H1 (cell line): ENCODE measurements around the gene CDC42BPB. TPM values are rescaled to one million over a fixed set of nuclear protein-coding genes. Genes with fewer than 3 reads are reported as not detected.

ENCODE experiments used
- CTCF ChIA-PET: fragments of 300-600 bp; sonication (Branson Sonifier 250); formaldehyde crosslinking; loops from one replicate; lab custom pipeline; 2021; ENCODE audit not compliant: partially characterized antibody; lab: Charles Lee
- POLR2A ChIA-PET: fragments of 300-600 bp; sonication (Branson Sonifier 250); formaldehyde crosslinking; loops from one replicate; lab custom pipeline; 2021; ENCODE audit warnings: inconsistent platforms; ENCODE audit not compliant: partially characterized antibody; lab: Charles Lee
- DNase-seq, 2 experiments: peaks; one replicate each; pipeline versions ENCODE4 v3.0.0 to v3.0.0-alpha.2; 2010 to 2022; ENCODE audit warnings: low spot score in 2 of 2, low read depth in 1 of 2, mixed read lengths in 1 of 2
- FAIRE-seq: peaks from 2 replicates; lab custom pipeline; 2011; peaks lifted over from hg19 to GRCh38; lab: Jason Lieb, UNC
- H2AFZ ChIP-seq: 2 replicates; pipeline ENCODE4 v1.8.1; 2012; ENCODE audit warnings: low read length, inconsistent platforms
- H2AK5ac ChIP-seq: 2 replicates; pipeline ENCODE4 v1.6.1; 2013; ENCODE audit warnings: low read depth, low read length
- H2BK120ac ChIP-seq: replicated peaks from 2 replicates; pipeline ENCODE3; 2013; ENCODE audit warnings: low read depth, low read length, inconsistent platforms
- H2BK12ac ChIP-seq: 2 replicates; pipeline ENCODE4 v1.6.1; 2013; ENCODE audit warnings: low read depth, low read length
- H2BK15ac ChIP-seq: 2 replicates; pipeline ENCODE4 v1.6.1; 2013; ENCODE audit warnings: low read length
- H2BK20ac ChIP-seq: 2 replicates; pipeline ENCODE4 v1.6.1; 2013; ENCODE audit warnings: low read length
- H2BK5ac ChIP-seq: 2 replicates; pipeline ENCODE4 v1.6.1; 2013; ENCODE audit warnings: low read depth, low read length
- H3K14ac ChIP-seq: 2 replicates; pipeline ENCODE4 v1.6.1; 2013; ENCODE audit warnings: inconsistent platforms; ENCODE audit not compliant: insufficient read length
- H3K18ac ChIP-seq: 2 replicates; pipeline ENCODE4 v1.6.1; 2013; ENCODE audit warnings: low read length; ENCODE audit errors: extremely low read depth
- H3K23ac ChIP-seq: 2 replicates; pipeline ENCODE4 v1.6.1; 2013; ENCODE audit warnings: inconsistent platforms; ENCODE audit not compliant: insufficient read length
- H3K23me2 ChIP-seq: 2 replicates; pipeline ENCODE4 v1.6.1; 2013; ENCODE audit warnings: low read depth, low read length
- H3K27ac ChIP-seq: 2 replicates; pipeline ENCODE4 v1.6.1; 2011; ENCODE audit warnings: low read depth, low read length, inconsistent platforms
- H3K27me3 ChIP-seq, 4 experiments: replicated peaks in 1 of 4; 1 replicate in 1 of 4; 2 replicates in 3 of 4; pipeline versions ENCODE4 v1.6.1 to v1.8.1; 2011 to 2013; ENCODE audit warnings: low read length in 3 of 4, mild to moderate bottlenecking in 3 of 4, inconsistent platforms in 2 of 4, mixed read lengths in 2 of 4, moderate library complexity in 1 of 4; ENCODE audit not compliant: control insufficient read depth in 3 of 4, insufficient read depth in 3 of 4; ENCODE audit errors: extremely low read depth in 1 of 4
- H3K36me3 ChIP-seq, 4 experiments: 2 replicates each; pipeline versions ENCODE4 v1.6.1 to v1.8.1; 2011 to 2013; ENCODE audit warnings: mild to moderate bottlenecking in 4 of 4, low read length in 3 of 4, moderate library complexity in 2 of 4, control low read depth in 1 of 4, inconsistent platforms in 1 of 4; ENCODE audit not compliant: insufficient read depth in 4 of 4, control insufficient read depth in 2 of 4
- H3K4ac ChIP-seq: replicated peaks from 2 replicates; pipeline ENCODE3; 2013; ENCODE audit warnings: low read length, low read depth, mixed read lengths, inconsistent platforms; ENCODE audit not compliant: insufficient read length
- H3K4me1 ChIP-seq, 4 experiments: replicated peaks in 1 of 4; 1 replicate in 1 of 4; 2 replicates in 3 of 4; pipeline versions ENCODE4 v1.6.1 to v1.8.1; 2011 to 2013; ENCODE audit warnings: low read length in 3 of 4, inconsistent platforms in 2 of 4, mixed read lengths in 1 of 4; ENCODE audit not compliant: insufficient read depth in 4 of 4, control insufficient read depth in 3 of 4
- H3K4me2 ChIP-seq, 2 experiments: 2 replicates each; pipeline versions ENCODE4 v1.6.1 to v1.8.1; 2011 to 2013; ENCODE audit warnings: low read depth in 2 of 2, low read length in 2 of 2, control low read depth in 1 of 2, inconsistent platforms in 1 of 2, mild to moderate bottlenecking in 1 of 2; ENCODE audit not compliant: insufficient read depth in 1 of 2
- H3K4me3 ChIP-seq, 4 experiments: fragments of 200-600, 300-600 bp in 1 of 4; sonication (generic), shearing (Covaris generic), sonication (Bioruptor Twin) in 1 of 4; 2 replicates each; pipeline versions ENCODE4 v1.5.1 to v1.8.1; 2011 to 2016; ENCODE audit warnings: low read length in 4 of 4, low read depth in 3 of 4, control low read depth in 2 of 4, inconsistent platforms in 2 of 4, mild to moderate bottlenecking in 2 of 4, mixed read lengths in 1 of 4, moderate library complexity in 1 of 4; ENCODE audit not compliant: insufficient read depth in 2 of 4; ENCODE audit errors: extremely low read depth in 1 of 4
- H3K56ac ChIP-seq: replicated peaks from 2 replicates; pipeline ENCODE3; 2013; ENCODE audit warnings: low read depth, mild to moderate bottlenecking, mixed read lengths, low read length, inconsistent platforms; ENCODE audit not compliant: insufficient read length
- H3K79me1 ChIP-seq: 2 replicates; pipeline ENCODE4 v1.6.1; 2013; ENCODE audit warnings: low read depth, low read length, control low read depth
- H3K79me2 ChIP-seq, 2 experiments: 2 replicates each; pipeline versions ENCODE4 v1.6.1 to v1.8.1; 2012 to 2013; ENCODE audit warnings: low read length in 2 of 2, mild to moderate bottlenecking in 2 of 2, inconsistent platforms in 1 of 2; ENCODE audit not compliant: insufficient read depth in 2 of 2, control insufficient read depth in 1 of 2
- H3K9ac ChIP-seq, 4 experiments: replicated peaks in 1 of 4; 1 replicate in 1 of 4; 2 replicates in 3 of 4; pipeline versions ENCODE4 v1.6.1 to v1.8.1; 2011 to 2013; ENCODE audit warnings: low read depth in 3 of 4, low read length in 3 of 4, control low read depth in 2 of 4, mild to moderate bottlenecking in 2 of 4, moderate library complexity in 2 of 4, inconsistent platforms in 1 of 4; ENCODE audit errors: extremely low read depth in 1 of 4
- H3K9me3 ChIP-seq, 2 experiments: 2 replicates each; pipeline versions ENCODE4 v1.6.1 to v1.8.1; 2012 to 2013; ENCODE audit warnings: mild to moderate bottlenecking in 2 of 2, moderate library complexity in 2 of 2, control low read depth in 1 of 2, inconsistent platforms in 1 of 2, low read depth in 1 of 2, low read length in 1 of 2, mixed read lengths in 1 of 2; ENCODE audit not compliant: insufficient read depth in 2 of 2
- H4K20me1 ChIP-seq, 2 experiments: replicated peaks in 1 of 2; 2 replicates each; pipeline versions ENCODE3 to v1.8.1; 2011 to 2013; ENCODE audit warnings: inconsistent platforms in 2 of 2, low read length in 2 of 2, mild to moderate bottlenecking in 1 of 2; ENCODE audit not compliant: insufficient read depth in 2 of 2, control insufficient read depth in 1 of 2
- H4K5ac ChIP-seq: 2 replicates; pipeline ENCODE4 v1.6.1; 2013; ENCODE audit warnings: low read length, low read depth, mixed read lengths, inconsistent platforms; ENCODE audit not compliant: insufficient read length
- H4K8ac ChIP-seq: 2 replicates; pipeline ENCODE4 v1.8.0; 2013; ENCODE audit warnings: mild to moderate bottlenecking, moderate library complexity, low read length, inconsistent platforms; ENCODE audit not compliant: insufficient read depth; ENCODE audit errors: extremely low read depth
- H4K91ac ChIP-seq: replicated peaks from 2 replicates; pipeline ENCODE3; 2013; ENCODE audit warnings: low read length, mixed read lengths, inconsistent platforms; ENCODE audit not compliant: insufficient read length
- EP300 ChIP-seq, 2 experiments: IDR thresholded peaks; 1 replicate in 1 of 2; 2 replicates in 1 of 2; pipeline ENCODE4 v1.6.1; 2011 to 2012; ENCODE audit warnings: low read depth in 2 of 2, low read length in 2 of 2, mild to moderate bottlenecking in 2 of 2, borderline replicate concordance in 1 of 2, inconsistent platforms in 1 of 2, moderate library complexity in 1 of 2
- KDM5A ChIP-seq: fragments of 200-600 bp; IDR thresholded peaks from 2 replicates; pipeline ENCODE4 v1.7.1; 2012; ENCODE audit warnings: mild to moderate bottlenecking, low read length, inconsistent platforms, mixed read lengths
- PHF8 ChIP-seq: fragments of 200-600 bp; sonication (generic); conservative IDR thresholded peaks from 2 replicates; pipeline ENCODE4 v1.7.1; 2012; ENCODE audit warnings: low read depth, mild to moderate bottlenecking, inconsistent platforms, low read length, moderate library complexity
- POLR2A ChIP-seq, 2 experiments: IDR thresholded peaks; 1 replicate in 1 of 2; 2 replicates in 1 of 2; pipeline ENCODE4 v1.6.1; 2011; ENCODE audit warnings: low read depth in 2 of 2, low read length in 2 of 2, mild to moderate bottlenecking in 2 of 2; ENCODE audit errors: control extremely low read depth in 1 of 2
- WGBS, 2 experiments: shearing (Covaris generic) in 1 of 2; methylation state at CpG; one replicate each; pipeline versions ENCODE4 v1.1.6 to v1.1.7; 2013 to 2015; ENCODE audit warnings: low lambda C conversion rate in 2 of 2, mixed read lengths in 2 of 2, inconsistent platforms in 1 of 2, low coverage in 1 of 2, missing lambda C conversion rate in 1 of 2; ENCODE audit not compliant: insufficient replicate concordance in 2 of 2, insufficient coverage in 1 of 2, insufficient read length in 1 of 2; ENCODE audit errors: extremely low coverage in 1 of 2, missing lambda C conversion rate in 1 of 2; 5-methylcytosine and 5-hydroxymethylcytosine counted together
- polyA plus RNA-seq, 7 experiments: library from polyadenylated mRNA; depleted of rRNA in 3 of 7; stranded (reverse) in 5 of 7; unstranded in 2 of 7; fragments of >200 nt in 5 of 7; fragments of 200-250 nt in 2 of 7; gene quantifications; 1 replicate in 5 of 7; 2 replicates in 1 of 7; 4 replicates in 1 of 7; pipeline versions ENCODE4 v1.2.1 to v1.2.3, GENCODE V29; 2011 to 2013; ENCODE audit warnings: missing spikeins in 2 of 7, mixed read lengths in 2 of 7
- total RNA-seq: library from RNA; stranded (reverse); fragmentation: NEBNext Ultra II Directional; extraction: Animal tissue kit (Norgen Biotek cat#: 25700); gene quantifications from 2 replicates; pipeline ENCODE4 v1.2.1, GENCODE V29; 2021

Gene CDC42BPB
- total and polyA plus RNA-seq, 2 of the 8 experiments (the other 6 are each of a cell fraction or from before 2014, with no cell fraction given) = 51.2 to 88.2 TPM

- Histone ChIP-seq H2BK12ac (no peak overlapping the region), H3K4me1 (peaks cover 0 to 4% (median 0%) of the 10 kb centered on the region in 4 experiments; a peak in 1 of 7 replicates), H3K23ac (no peak overlapping the region), H3K9me3 (no peaks in the 10 kb centered on the region), H2AFZ (no peak overlapping the region), H3K27ac (no peak overlapping the region), H4K20me1 (no peaks in the 10 kb centered on the region), H3K56ac (no peak overlapping the region), H3K79me1 (no peaks in the 10 kb centered on the region; the same call in 1 of the 2 replicates), H3K4me2 (no peak overlapping the region), H4K91ac (no peak overlapping the region), H3K18ac (no peak overlapping the region), H2BK120ac (no peak overlapping the region), H3K9ac (no peak overlapping the region), H2AK5ac (no peak overlapping the region), H4K5ac (no peak overlapping the region), H3K14ac (no peak overlapping the region), H3K4ac (no peak overlapping the region), H4K8ac (no peak overlapping the region), H2BK5ac (no peak overlapping the region), H3K36me3 (no peaks in the 10 kb centered on the region), H2BK15ac (no peak overlapping the region), H3K4me3 (no peak overlapping the region), H3K23me2 (no peaks in the 10 kb centered on the region; the same call in 1 of the 2 replicates), H3K79me2 (no peaks in the 10 kb centered on the region), H3K27me3 (no peaks in the 10 kb centered on the region), H2BK20ac (no peak overlapping the region)
- TF ChIP-seq EP300 (IDR thresholded peaks at IDR 0.05; ENCODE audit: borderline replicate concordance in 1 of 2, low read depth in 2 of 2, low read length in 2 of 2) (no peak), KDM5A (no peak), PHF8 (no peak), POLR2A (IDR thresholded peaks at IDR 0.05; ENCODE audit: control extremely low read depth in 1 of 2, low read depth in 2 of 2, low read length in 2 of 2) (no peak)
- ChIA-PET CTCF (interaction anchor here (0.6 to 2.1 kb wide), 4 partner anchors 10 to 92 kb away, joined by 3 to 6 read pairs (median 4); partner anchors contain the start of gene CDC42BPB), POLR2A (no interaction called here)
- WGBS, 2 experiments = 89% methylated on average over 8 of the region's 8 CpGs; no CpG with 5 or more reads in 1 of the 2 experiments
- DNase-seq (no peak), FAIRE-seq (no peak)
Measured at GRCh38 chr14:103067231-103067954, 10.0 kb upstream of the CDC42BPB start.
